Sigmoid colon (tissue), 7 donors: Measurements from ENCODE around the gene GBP6. TPM values are rescaled to one million over a fixed set of nuclear protein-coding genes. Genes with fewer than 3 reads are reported as not detected.
"Not testable (repeated sequence)": the region's sequence is repeated elsewhere in the genome, so short reads cannot be mapped to it uniquely, and the experiment has no call there.

Experiments used
- DNase-seq: peaks from one replicate; pipeline ENCODE4 v3.0.0-alpha.2; 2019
- H3K27ac ChIP-seq, 4 donors: fragments of 200-600 bp; sonication (generic); one replicate each; pipeline ENCODE4 v1.5.1; 2016 to 2019; ENCODE audit warnings: mild to moderate bottlenecking in 1 of 4
- H3K27me3 ChIP-seq, 3 donors: fragments of 200-600 bp; sonication (generic); one replicate each; pipeline ENCODE4 v1.5.1; 2019; ENCODE audit warnings: mild to moderate bottlenecking in 1 of 3
- H3K36me3 ChIP-seq, 4 donors: fragments of 200-600 bp; sonication (generic); one replicate each; pipeline ENCODE4 v1.5.1; 2016 to 2019
- H3K4me1 ChIP-seq, 4 donors: fragments of 200-600 bp; sonication (generic); one replicate each; pipeline ENCODE4 v1.5.1; 2017 to 2019
- H3K4me3 ChIP-seq, 4 donors: fragments of 200-600 bp; sonication (generic); one replicate each; pipeline ENCODE4 v1.5.1; 2017 to 2019; ENCODE audit warnings: mild to moderate bottlenecking in 2 of 4, moderate library complexity in 1 of 4
- H3K9me3 ChIP-seq, 4 donors: fragments of 200-600 bp in 3 of 4; sonication (generic) in 3 of 4; one replicate each; pipeline versions ENCODE4 v1.5.1 to v1.6.1; 2013 to 2019
- CTCF ChIP-seq, 4 experiments: fragments of 450-650 bp in 3 of 4; fragments of 200-600 bp in 1 of 4; IDR thresholded peaks; one replicate each; pipeline ENCODE4 v1.5.1; 2016 to 2019; ENCODE audit warnings: antibody characterized with exemption in 4 of 4, mild to moderate bottlenecking in 3 of 4, moderate library complexity in 2 of 4
- EP300 ChIP-seq, 4 donors: sonication (generic); formaldehyde crosslinking; IDR thresholded peaks; one replicate each; pipeline ENCODE4 v1.6.1; 2017; ENCODE audit warnings: antibody characterized with exemption in 4 of 4
- POLR2A ChIP-seq, 2 donors: fragments of 450-650 bp; IDR thresholded peaks; one replicate each; pipeline ENCODE4 v1.6.1; 2016; ENCODE audit warnings: antibody characterized with exemption in 2 of 2, mild to moderate bottlenecking in 2 of 2, moderate library complexity in 2 of 2
- POLR2AphosphoS5 ChIP-seq, 4 donors: sonication (generic); formaldehyde crosslinking; IDR thresholded peaks; one replicate each; pipeline ENCODE4 v1.6.1; 2017; ENCODE audit warnings: antibody characterized with exemption in 4 of 4
- WGBS, 2 donors: extraction: QIAGEN DNeasy Blood & Tissue Kit; methylation state at CpG; one replicate each; pipeline ENCODE4 v1.1.7; 2013; 5-methylcytosine and 5-hydroxymethylcytosine counted together
- intact Hi-C: fragments of 100-400 bp; cut with DNase I; formaldehyde crosslinking; loops from one replicate; pipeline ENCODE4 v1.15.1; 2023
- polyA plus RNA-seq, 3 donors: library from polyadenylated mRNA; stranded (reverse); fragments of 200-250 nt; gene quantifications; one replicate each; pipeline ENCODE4 v1.2.3, GENCODE V29; 2013
- total RNA-seq, 4 donors: library from RNA; depleted of rRNA; stranded (reverse); fragments of >200 nt; gene quantifications; one replicate each; pipeline ENCODE4 v1.1.0, GENCODE V29; 2016
- donor health status: healthy with polysubstance abuse.
- donor health status: Bipolar disorder and iron deficiency.
- donor health status: healthy.

GBP6 gene
- total and polyA plus RNA-seq, 7 donors = 0.09 to 0.60 TPM; not detected in 5

GRCh38 chr1:89363196-89363595 lies 663 bp upstream of the GBP6 start:
- WGBS, 2 donors = 44 to 45% methylated on average over 1 of the region's 1 CpG
- TF ChIP-seq CTCF (IDR thresholded peaks at IDR 0.05) (no peak), EP300 (IDR thresholded peaks at IDR 0.05) (no peak), POLR2A (IDR thresholded peaks at IDR 0.05) (no peak), POLR2AphosphoS5 (IDR thresholded peaks at IDR 0.05) (no peak)
- H3K27ac ChIP-seq = no peak overlapping the region
- intact Hi-C loops = no loop called here
- H3K4me1 ChIP-seq = peaks cover 0 to 9% (median 4%) of the 10 kb centered on the region in 4 donors
- H3K9me3 ChIP-seq = no peaks in the 10 kb centered on the region
- no peak for DNase-seq
- no peak overlapping the region for H3K4me3 ChIP-seq
- H3K27me3 ChIP-seq = no peaks in the 10 kb centered on the region
- no peaks in the 10 kb centered on the region for H3K36me3 ChIP-seq

- TF ChIP-seq EP300 (IDR thresholded peaks at IDR 0.05) (no peak), POLR2AphosphoS5 (IDR thresholded peaks at IDR 0.05) (no peak), CTCF (IDR thresholded peaks at IDR 0.05) (no peak), POLR2A (IDR thresholded peaks at IDR 0.05) (no peak)
- H3K4me3 ChIP-seq = no peak overlapping the region
- H3K36me3 ChIP-seq = no peaks in the 10 kb centered on the region
- WGBS, 2 donors = 88 to 91% methylated on average over 9 of the region's 9 CpGs
- H3K9me3 ChIP-seq = no peaks in the 10 kb centered on the region
- no peaks in the 10 kb centered on the region for H3K27me3 ChIP-seq
- H3K27ac ChIP-seq = no peak overlapping the region
- no peak for DNase-seq
- intact Hi-C loops = no loop called here
- peaks cover 0 to 6% (median 2%) of the 10 kb centered on the region in 4 donors for H3K4me1 ChIP-seq
Measured at GRCh38 chr1:89364954-89365550, 1.2 kb downstream of the GBP6 start.

GRCh38 chr1:89367221-89367620 lies 3.4 kb downstream of the GBP6 start:
- DNase-seq = no peak

GRCh38 chr1:89369331-89369730 lies 5.5 kb downstream of the GBP6 start:
- no peaks in the 10 kb centered on the region for H3K36me3 ChIP-seq
- TF ChIP-seq CTCF (IDR thresholded peaks at IDR 0.05) = no peak
- TF ChIP-seq POLR2A (IDR thresholded peaks at IDR 0.05) = no peak
- no peak for TF ChIP-seq POLR2AphosphoS5 (IDR thresholded peaks at IDR 0.05)
- no peak for TF ChIP-seq EP300 (IDR thresholded peaks at IDR 0.05)
- no peak for DNase-seq
- whole genome bisulfite sequencing, 2 donors = 83 to 93% methylated on average over 8 of the region's 8 CpGs
- no peaks in the 10 kb centered on the region for H3K9me3 ChIP-seq
- H3K4me3 ChIP-seq = no peak overlapping the region
- intact Hi-C loops = no loop called here
- H3K4me1 ChIP-seq = no peaks in the 10 kb centered on the region
- H3K27me3 ChIP-seq = no peaks in the 10 kb centered on the region
- no peak overlapping the region for H3K27ac ChIP-seq

More at GRCh38 chr1:89367221-89367620, 3.4 kb downstream of the GBP6 start:
- H3K27me3 ChIP-seq = no peaks in the 10 kb centered on the region
- intact Hi-C loops = no loop called here
- no peak overlapping the region for H3K4me3 ChIP-seq
- H3K9me3 ChIP-seq = no peaks in the 10 kb centered on the region
- peaks cover 0 to 6% (median 2%) of the 10 kb centered on the region in 4 donors for H3K4me1 ChIP-seq
- TF ChIP-seq POLR2AphosphoS5 (IDR thresholded peaks at IDR 0.05) = no peak
- TF ChIP-seq EP300 (IDR thresholded peaks at IDR 0.05) = no peak
- TF ChIP-seq POLR2A (IDR thresholded peaks at IDR 0.05) = no peak
- TF ChIP-seq CTCF (IDR thresholded peaks at IDR 0.05) = no peak
- 40 to 74% methylated on average over 1 of the region's 1 CpG for WGBS, 2 donors
- no peaks in the 10 kb centered on the region for H3K36me3 ChIP-seq
- H3K27ac ChIP-seq = no peak overlapping the region

- H3K9me3 ChIP-seq, H3K36me3 ChIP-seq, H3K27ac ChIP-seq, intact Hi-C loops, DNase-seq, H3K4me1 ChIP-seq, H3K27me3 ChIP-seq, H3K4me3 ChIP-seq: not testable (repeated sequence)
- WGBS, 2 donors = 87 to 90% methylated on average over 4 of the region's 4 CpGs
Measured at GRCh38 chr1:89373810-89374209, 10.0 kb downstream of the GBP6 start.
